Anterior cingulate cortex (tissue), 58 donors: ENCODE measurements around the gene RAB18.
A peak's percentile ranks its signal among the peaks of the same experiment; 100 is the strongest.
"Not testable (repeated sequence)": the region's sequence is repeated elsewhere in the genome, so short reads cannot be mapped to it uniquely, and the experiment has no call there.

Experiments
- DNase-seq, 58 donors: peaks; one replicate each; lab custom pipeline; 2025; lab: John Stamatoyannopoulos, UW

The RAB18 gene

GRCh38 chr10:27503498-27504006, 552 bp upstream of the RAB18 start:
- DNase-seq = peak in 1 of 58 donors; percentile 12

GRCh38 chr10:27504808-27505460, 830 bp downstream of the RAB18 start:
- DNase-seq = peak in 1 of 58 donors; percentile 1

- DNase-seq = not testable (repeated sequence)
Observed at GRCh38 chr10:27505537-27505936, 1.4 kb downstream of the RAB18 start.

- no peak for DNase-seq
Observed at GRCh38 chr10:27506280-27506679, 2.2 kb downstream of the RAB18 start.

- DNase-seq = no peak
Observed at GRCh38 chr10:27512548-27512947, 8.4 kb downstream of the RAB18 start.

GRCh38 chr10:27513451-27514191, 9.5 kb downstream of the RAB18 start:
- no peak for DNase-seq

- DNase-seq = no peak
Observed at GRCh38 chr10:27514243-27514642, 10.1 kb downstream of the RAB18 start.

GRCh38 chr10:27518261-27518660, 14.2 kb downstream of the RAB18 start:
- DNase-seq = no peak

GRCh38 chr10:27525819-27526218, 21.7 kb downstream of the RAB18 start:
- no peak for DNase-seq

- DNase-seq = no peak
Observed at GRCh38 chr10:27526242-27526641, 22.1 kb downstream of the RAB18 start.

GRCh38 chr10:27527666-27528295, 23.7 kb downstream of the RAB18 start:
- DNase-seq = no peak

- DNase-seq = no peak
Observed at GRCh38 chr10:27529010-27529783, 25.1 kb downstream of the RAB18 start.

GRCh38 chr10:27530477-27530876, 26.4 kb downstream of the RAB18 start:
- no peak for DNase-seq

- DNase-seq = no peak
Observed at GRCh38 chr10:27531336-27531847, 27.3 kb downstream of the RAB18 start.

GRCh38 chr10:27534161-27534700, 30.1 kb downstream of the RAB18 start:
- DNase-seq = no peak

GRCh38 chr10:27535317-27535716, 31.2 kb downstream of the RAB18 start:
- DNase-seq = no peak

GRCh38 chr10:27536437-27536836, 32.3 kb downstream of the RAB18 start:
- no peak for DNase-seq

GRCh38 chr10:27537166-27537565, 33.1 kb downstream of the RAB18 start:
- no peak for DNase-seq

GRCh38 chr10:27537787-27538186, 33.7 kb downstream of the RAB18 start:
- DNase-seq = peak in 1 of 58 donors; percentile 1

GRCh38 chr10:27540672-27541071, 36.6 kb downstream of the RAB18 start:
- no peak for DNase-seq
